ENCODE results near the gene RNF207.

Gene RNF207

DNA sequence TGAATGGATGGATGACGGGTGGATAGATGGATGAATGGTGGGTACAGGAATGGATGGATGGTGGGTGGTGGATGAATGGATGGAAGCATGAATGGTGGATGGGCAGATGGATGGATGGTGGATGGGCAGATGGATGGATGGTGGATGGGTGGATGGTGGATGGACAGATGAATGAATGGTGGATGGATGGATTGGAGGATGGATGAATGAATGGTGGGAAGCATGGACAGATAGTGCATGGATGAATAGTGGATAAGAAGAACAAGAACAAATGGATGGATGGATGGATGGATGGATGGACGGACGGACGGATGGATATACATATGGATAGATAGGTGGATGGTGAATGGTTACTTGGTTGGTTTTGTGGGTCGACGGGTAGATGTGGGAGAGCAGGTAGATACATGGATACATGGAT lies 30.5 kb upstream of the RNF207 start:
- DNase-seq, result no peak

DNA sequence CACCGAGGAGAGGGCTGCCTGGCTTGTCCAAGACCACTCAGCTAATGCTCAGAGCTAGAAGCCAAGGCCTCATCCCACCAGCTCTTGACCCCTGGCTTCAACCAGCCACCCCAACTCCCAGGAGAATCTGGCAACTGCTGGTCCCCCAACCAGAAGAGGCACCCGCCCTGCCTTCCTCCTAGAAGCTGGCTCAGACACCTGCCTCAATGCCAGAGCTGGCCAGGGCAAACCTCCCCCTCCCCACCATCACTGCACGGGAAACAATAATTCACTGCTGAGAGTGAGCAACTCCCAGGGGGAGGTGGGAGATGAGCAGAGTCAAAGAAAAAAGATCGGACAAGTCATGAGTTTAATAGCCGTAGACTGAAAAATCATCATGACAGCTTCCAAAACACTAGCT lies 29.1 kb upstream of the RNF207 start:
- no peak for DNase-seq

DNA sequence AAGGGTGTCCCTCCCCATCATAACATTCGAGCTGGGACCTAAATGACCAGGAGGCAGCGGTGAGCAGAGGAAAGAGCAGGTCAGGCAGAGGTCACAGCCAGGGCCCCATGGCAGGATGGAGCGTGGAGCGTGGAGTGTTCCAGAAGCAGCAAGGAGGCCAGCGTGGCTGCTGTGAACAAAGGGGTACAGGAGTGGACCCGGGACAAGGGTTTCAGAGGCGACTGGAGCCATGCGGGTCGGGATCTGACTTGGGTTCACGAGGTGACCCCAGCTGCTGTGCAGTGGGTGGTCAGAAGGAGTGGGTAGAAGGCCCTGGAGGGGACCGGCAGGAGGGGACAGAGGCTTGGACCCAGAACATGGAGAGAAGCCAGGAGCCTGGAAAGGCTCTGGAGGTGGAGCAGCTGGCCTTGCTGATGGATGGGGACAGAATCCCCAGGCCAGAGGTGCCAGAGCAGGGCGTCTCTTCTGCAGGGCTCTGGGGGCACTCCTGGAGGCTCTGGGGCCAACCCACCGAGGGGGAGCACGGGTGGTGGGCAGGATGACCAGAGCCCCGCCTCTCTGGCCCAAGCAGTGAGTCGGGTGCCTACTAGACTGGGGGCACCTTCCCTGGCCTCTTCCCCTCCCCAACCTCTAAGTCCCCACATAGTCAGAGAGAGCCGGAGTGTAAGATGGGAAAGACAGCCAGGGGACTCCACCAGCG lies 28.1 kb upstream of the RNF207 start:
- no peak for DNase-seq

DNA sequence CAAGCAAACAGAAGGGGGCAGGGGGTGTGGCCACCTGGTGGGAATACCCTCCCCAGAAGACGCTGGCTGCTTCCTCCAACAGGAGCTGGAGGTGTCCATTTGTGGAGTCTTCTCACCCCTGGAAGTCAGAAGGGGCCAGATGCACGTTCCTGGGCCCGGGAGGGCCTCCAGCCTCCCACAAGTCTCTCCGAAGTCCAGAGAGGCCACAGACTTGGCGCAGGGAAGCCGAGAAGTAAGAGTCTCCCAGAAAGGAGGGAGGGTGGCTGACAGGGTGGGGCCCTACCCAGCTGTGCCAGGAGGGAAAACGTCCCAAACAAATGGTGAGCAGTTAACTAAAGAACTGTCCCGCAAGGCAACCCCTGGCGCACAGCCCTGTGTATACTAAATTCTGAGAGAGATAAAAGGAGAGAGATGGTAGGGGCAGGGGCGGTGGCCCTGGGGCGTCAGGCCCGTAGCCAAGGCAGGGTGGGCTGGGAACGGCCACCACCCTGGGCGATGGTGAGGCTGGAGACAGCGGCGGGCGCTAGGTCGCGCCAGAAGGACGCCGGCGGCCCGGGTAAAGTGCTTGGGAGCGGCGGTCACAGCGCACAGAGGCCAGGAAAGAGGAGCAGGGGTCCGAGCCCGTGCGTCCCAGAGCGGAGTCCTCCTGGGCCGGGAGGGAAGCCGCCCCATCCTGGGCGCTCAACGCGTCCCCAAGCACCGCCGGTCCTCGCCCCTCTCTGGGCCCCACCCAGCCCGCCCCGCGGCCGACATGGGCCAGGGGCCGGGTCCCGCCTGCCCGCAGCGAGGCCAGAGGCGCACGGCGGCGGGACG lies 27.0 kb upstream of the RNF207 start:
- no peak for DNase-seq

DNA sequence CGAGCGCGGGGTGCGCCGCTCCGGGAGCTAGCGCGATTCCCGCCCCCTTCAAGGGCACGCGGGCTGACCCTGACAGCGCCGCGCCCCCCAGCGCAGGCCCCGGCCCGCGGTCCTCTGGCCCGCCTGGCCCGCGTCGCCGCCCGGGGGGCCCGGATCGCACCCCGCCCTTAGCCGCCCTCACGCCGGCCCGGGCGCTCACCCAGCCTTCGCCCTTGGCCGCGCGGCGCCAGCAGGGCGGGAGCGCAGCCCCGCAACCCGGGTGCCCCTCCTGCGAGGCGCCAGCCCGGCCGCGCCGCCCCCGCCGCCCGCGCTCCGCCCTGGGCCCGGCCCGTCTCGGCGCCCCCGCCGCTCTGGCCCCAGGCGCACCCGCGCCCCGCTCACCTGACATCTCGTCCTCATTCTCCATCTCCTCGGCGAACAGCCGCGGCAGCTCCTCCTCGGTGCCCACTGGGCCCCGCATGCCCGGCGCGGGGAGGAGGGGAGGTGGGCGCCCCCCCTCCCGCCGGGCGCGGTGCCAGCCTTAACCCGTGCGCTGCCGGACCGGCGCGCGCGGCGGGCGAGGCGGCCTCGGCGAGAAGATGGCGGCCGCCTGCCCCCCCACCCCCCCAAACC lies 26.2 kb upstream of the RNF207 start:
- no peak for DNase-seq

DNA sequence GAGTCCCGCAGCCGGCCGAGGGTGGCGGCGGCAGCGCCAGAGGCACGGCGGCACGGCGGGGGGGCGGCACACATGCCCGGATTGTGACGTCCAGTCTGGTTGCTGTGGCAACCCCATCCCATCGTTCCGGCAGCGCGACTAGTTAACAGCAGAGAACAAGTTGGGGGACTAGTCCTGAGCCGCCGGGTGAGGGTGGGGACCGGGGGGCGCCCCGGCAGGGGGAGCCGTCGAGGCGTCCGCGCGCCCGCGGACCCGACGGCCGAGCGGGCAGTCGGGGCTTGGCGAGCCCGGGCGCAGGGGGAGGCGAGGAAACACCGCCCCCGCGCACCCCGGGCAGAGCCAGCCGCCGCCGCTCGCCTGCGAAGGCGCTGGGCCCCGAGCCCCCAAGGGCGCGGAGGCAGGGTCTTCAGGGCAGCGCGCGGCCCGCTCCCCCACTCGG lies 25.6 kb upstream of the RNF207 start, which contains the start of gene CHD5:
CHD5 (minus strand) TSS at position 54 of the 439 bp plus-strand sequence. CDS start 298 bp downstream, outside the sequence.
- peak; percentile 77 for DNase-seq

DNA sequence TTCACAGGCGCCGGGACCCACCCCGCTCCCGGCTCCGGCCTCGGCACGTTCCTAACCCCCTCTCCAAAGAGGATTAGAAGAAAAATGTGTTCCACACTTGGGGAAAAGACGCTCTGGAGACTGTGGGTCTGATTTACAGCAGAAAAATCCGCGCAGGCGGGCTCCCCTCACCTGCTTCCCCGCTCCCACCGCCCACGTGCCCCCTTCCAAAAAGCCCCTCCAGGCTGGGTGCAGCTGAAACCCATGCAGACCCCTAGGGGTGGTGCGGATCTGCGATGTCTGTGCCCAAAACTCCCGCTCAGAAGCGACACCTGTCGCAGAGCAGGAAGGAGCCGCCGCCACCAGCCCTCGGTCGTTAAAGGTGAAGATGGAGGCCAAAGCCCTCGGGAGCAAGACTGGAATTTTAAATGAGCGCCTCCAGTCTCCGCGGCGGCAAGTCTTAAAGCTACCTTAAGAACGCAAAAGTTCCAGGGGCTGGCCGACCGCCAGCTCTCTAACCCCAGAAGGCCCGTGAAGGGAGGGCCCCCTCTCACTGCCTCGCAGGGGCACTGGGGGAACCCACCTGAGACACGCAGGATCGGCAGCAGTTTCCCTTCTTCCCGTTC lies 25.1 kb upstream of the RNF207 start:
- no peak for DNase-seq

DNA sequence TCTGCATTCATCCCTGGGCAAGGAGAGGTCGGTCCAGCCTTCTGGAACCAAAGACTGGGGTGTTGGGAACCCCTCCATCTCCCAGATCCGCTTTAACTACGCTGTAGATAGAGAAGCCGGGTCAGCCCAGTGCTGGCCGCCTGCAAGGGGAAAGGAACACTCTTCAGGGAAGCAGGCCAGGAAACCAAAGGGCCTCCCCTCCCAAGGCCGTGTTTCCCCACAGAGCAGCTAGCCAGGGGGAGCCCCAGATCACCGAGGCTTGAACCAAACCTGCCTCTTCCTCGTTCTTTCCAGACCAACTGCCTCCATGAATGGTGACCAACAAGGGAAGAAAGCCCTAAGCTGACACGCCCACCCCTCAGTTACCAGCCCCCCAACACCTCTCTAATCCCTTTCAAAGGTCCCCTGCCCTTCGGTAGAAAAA lies 24.6 kb upstream of the RNF207 start:
- DNase-seq, result no peak

DNA sequence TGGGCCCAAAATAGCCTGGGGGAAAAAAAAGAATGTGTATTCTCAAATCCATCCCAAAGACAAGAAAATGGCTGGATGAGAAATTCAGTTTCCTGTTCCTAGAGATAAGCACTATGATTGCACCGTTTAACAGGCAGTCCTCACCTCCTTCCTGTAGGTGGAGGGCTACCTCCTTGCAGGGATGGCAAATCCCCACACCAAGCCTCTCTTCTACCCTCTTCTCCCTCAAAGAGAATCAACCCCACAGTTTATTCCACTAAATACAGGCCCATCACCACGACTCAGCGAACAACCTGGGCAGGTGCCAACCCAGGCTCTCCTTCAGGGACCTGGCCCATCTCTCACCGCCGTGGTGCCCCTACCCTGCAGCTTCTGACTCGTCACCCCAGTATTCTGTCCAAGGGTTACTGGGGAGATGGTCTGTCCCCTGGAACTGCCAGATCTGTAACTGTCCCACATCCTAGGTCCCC lies 22.4 kb upstream of the RNF207 start:
- no peak for DNase-seq

DNA sequence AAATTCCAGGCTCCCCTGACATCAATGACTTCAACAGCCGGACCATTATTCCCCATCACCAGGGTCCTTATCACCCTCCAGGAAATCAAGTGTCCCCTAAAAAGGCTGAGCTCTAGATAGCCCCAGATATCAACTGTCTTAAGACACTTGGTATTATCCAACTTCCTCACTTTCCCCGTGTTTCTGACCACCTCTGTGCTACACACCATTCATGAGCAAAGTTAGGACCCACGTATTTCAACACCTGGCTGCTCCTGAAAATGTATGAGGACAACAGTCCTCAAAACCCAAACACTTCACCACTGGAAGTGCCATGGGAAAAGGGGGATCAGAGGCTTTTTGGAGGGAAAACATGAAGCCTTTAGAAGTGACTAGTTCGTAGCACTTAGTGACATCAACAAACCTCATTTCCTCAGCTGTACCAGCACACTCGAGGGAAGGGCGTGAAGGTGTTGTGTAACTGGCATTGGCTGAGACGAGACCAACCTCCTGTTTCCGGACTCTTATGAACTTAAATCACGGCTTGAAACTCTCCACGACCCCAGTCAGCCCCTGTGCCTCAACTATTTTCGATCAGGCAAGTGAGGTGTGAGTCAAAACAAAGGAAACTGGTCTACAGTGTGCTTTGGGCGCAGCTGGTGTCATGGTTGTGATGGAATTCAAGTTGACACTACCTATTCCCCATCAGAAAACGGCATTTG lies 21.7 kb upstream of the RNF207 start:
- DNase-seq, result no peak

DNA sequence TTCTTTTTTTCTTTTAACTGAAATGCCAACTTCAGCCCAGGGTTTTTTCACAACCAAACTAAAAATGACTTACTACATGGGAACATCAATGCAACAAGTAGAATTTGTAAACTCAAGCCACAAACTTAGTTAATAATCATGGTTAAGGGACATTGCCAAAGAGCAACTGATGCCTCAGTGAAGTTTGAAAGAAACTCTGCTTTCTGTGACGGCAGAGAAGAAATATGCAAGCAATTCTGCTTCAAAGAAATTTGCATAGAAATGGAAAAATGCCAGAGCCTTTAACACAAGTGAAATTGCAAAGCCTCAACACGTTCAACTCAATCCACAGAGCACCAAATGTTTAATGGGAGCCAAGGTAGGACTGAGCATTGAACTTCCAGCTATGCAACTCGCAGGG lies 20.8 kb upstream of the RNF207 start:
- no peak for DNase-seq

DNA sequence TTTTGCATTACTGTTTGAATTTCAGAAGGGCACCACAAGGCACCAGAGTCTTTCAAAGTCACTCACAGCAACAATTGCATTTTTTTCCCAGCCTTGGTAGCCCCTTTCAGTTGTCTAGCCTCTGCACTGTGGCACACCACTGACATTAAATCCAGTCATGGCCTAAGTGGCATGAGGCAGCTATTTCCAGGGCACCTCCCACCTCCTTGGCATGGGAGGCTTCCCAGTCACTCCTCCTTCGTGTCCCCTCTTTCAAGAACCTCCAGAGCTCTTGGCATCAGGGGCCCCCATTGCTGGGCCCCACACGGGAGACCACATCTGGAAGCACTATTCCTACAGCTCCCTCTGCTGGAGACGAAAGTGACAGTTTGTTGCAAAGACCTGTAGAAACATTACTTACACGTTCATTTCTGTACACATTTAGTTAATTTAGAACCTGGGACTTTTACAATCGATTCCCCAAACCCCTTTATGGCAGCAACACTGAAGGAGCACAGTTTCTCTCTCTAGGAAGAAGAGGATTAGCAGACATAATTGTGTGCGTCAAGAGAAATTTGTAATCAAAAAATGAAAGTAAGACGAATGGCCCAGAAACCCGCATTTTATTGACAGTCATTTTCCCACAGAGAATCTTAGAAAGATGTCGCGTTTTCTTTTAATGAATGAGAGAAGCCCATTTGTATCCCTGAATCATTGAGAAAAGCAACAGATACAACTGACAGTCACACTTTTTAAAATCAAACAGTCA lies 20.1 kb upstream of the RNF207 start:
- peak; percentile 30 for DNase-seq

DNA sequence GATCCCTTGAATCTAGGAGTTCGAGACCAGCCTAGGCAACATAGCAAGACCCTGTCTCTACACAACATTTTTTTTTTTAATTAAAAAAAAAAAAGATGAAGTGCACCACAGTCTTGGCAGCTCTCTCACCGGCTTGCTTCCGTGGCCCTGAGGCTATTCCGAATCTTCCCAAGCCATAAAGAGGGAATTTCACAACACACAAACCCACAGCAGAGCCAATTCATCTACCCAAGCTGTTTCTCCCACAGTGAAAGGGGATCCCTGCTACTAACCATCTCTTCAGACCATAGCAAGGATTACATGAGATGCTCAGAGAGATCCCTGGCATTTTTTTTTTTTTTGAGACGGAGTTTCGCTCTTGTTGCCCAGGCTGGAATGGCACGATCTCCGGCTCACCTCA lies 17.5 kb upstream of the RNF207 start:
- no peak for DNase-seq

DNA sequence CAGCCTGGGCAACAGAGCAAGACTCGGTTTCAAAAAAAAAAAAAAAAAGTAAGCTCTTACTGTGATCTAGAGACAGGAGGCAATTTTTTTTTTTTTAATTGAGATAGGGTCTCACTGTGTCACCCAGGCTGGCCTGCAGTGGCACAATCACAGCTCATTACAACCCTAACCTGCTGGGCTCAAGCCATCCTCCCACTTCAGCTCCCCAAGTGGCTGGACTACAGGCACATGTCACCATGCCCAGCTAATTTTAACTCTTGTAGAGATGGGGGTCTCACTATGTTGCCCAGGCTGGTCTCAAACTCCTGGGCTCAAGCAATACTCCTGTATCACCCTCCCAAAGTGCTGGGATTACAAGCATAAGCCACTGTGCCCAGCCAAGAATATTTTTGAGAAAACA lies 14.0 kb upstream of the RNF207 start:
- no peak for DNase-seq

DNA sequence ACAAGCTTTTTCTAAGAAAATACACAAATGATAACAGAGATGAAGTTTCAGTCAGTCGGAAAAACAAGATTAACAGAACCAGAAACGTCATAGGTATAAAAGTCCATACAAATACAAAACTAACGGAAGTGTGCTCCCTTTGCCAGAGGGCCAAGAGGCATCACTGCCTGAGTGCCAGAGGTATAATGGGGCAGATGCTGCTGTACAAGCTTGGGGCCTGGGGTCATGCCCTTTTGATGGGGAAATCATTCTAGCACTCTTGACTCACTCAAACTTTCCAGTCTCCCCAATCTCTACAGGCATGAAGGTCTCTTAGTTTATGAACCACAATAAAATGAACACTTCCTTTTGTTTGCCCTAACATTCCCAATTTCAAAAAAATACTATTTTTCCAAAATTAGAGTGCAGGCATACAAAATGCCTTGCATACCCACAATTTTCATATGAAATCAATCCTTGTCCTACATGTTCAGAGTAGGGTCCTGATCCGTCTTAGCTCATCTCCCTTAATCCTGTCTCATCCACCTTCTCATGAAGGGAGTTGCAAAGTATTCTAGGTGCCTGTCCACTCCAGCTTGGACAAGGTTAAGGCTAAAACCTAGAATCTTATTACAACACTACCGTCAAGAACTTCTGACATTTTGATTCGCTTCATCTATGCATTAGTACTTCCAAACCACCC lies 8.0 kb upstream of the RNF207 start:
- DNase-seq, result no peak

DNA sequence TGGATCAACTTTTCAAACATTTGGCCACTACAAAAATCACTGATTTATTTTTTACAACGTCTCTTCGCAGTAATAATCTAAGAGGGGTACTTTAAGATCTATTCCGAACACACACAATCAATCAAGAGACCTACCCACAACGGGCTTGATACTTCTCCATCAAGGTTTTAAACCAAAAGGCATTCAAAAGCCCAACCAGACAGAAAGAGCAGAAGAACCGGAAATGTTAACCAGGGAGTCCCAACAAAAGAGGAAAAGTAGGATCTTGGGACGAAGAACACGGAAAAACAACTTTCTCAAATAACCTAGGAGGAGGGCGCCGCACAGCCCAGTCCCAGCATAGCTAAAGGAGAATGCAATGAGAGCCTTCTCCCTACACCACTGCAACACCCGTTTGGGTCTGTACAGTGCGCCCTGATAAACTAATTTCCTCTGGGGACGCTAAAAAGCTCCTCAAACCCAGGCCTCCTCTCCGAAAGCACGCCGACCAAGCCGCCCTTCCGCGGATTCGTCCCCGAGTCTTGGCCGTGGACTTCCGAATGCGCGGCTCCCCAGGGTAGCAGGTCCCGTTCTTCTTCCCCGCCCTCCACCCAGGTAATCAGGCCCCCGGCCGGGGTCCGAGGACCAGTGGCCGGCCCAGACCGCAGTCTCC lies 7.1 kb upstream of the RNF207 start:
- DNase-seq, result no peak

DNA sequence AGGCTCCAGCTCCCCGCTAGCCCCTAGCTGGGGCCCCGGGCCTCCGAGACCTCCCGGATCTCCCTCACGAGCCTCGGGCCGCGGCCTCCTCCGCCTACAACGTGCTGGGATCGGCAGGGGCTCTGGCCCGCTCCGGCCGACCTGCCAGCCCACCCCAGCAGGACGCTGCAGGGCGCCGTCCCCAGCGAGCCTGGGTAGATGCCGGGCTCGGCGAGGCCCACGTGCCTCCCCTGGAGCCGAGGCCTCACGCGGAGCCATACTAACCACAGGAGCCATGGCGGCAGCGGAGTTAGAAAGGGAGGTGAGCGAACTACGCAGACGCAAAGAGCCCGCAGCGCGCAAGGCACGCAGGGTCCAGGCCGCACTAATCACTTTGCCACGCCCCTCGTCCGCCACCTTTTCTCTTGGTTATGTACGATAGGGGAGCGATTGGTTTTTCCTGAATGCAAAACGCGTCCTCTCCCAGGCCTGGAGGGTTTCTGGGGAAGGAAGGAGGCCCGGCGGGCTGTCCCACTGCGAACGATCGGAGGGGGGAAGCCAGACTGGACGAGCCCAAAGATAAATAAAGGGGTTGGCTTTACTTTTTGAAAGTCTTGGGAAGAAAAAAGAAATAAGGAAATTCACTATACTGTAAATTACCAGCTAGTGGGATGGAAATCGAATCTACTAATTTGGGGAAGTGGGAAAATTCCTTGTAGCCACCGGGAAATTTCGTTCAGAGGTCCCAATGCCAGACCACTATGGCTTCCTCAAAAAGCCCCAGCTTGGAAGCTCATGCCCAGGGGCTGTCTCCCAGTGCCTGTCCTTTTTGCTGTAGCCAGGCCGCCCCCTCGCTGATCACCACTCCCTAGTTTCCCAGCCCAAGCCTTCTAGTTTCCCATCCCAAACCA lies 6.4 kb upstream of the RNF207 start, which contains the start of gene RPL22:
RPL22 (minus strand) TSS at position 298 of the 890 bp plus-strand sequence; CDS start at position 276, 22 bp downstream.
- DNase-seq, result peak; percentile 99

DNA sequence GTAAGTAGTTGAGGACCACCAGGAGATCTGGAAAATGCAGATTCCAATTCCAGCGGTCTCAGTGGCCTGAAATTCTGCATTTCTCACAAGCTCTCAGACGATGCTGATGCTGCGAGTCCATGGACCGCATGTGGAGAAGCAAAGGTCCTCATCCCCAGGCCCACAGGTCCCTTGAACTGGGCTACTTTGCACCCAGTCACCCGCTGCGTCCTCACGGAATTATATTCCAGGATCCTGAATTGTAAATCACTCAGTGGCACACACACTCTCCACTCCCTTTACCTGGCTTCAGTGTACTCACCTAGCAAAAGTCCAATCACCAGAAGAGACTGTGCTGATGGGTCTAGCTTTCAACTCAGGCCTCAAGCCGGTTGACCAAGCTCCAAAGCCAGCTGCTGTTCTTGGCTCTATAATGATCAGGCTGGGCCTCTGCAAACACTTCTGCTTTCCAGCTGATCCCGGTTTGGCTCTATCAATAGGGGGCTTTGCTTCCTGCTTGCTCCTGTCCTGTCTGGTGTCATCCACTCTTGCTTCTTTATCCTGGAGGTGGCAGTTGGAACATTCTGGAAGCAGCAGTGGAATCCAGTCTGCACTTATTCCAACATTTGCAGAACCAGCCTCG lies 5.6 kb upstream of the RNF207 start:
- no peak for DNase-seq

DNA sequence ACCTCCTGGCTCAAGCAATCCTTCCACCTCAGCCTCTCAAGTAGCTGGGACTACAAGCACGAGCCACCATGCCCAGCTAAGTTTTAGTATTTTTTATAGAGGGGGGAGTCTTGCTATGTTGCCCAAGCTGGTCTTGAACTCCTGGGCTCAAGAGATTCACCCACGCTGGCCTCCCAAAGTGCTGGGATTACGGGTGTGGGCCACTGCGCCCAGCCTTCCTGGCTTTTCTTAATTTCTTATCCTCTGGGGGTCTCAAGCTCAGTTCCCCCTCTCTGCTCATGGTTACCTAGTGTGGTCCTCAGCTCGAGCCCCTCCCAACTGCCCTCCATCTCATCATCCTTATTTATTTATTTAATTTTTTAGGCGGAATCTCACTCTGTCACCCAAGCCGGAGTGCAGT lies 3.7 kb upstream of the RNF207 start:
- no peak for DNase-seq

Measured in COR-L47 (cell line).